ENCODE data around the gene INTS3.

- no peak for TF ChIP-seq CTCF (IDR thresholded peaks at IDR 0.05)
- no peak for TF ChIP-seq POLR2A (IDR thresholded peaks at IDR 0.05)
These were observed 16.8 kb upstream of the INTS3 start for GRCh38 chr1:153711026-153711425.
